Tibial artery (tissue), 4 donors: ENCODE measurements around the gene CTSC.

Experiments used
- DNase-seq, 2 donors: peaks; one replicate each; pipeline ENCODE4 v3.0.0-alpha.2; 2019
- H3K27ac ChIP-seq, 2 donors: fragments of 200-600 bp; sonication (generic) in 1 of 2; 1 replicate in 1 of 2; 2 replicates in 1 of 2; pipeline ENCODE4 v1.5.1; 2018 to 2019; ENCODE audit warnings: mild to moderate bottlenecking in 1 of 2
- H3K27me3 ChIP-seq, 2 donors: fragments of 200-600 bp; sonication (generic) in 1 of 2; one replicate each; pipeline versions ENCODE4 v1.5.1 to v1.6.0; 2016 to 2019
- H3K36me3 ChIP-seq, 3 donors: fragments of 200-600 bp; sonication (generic) in 2 of 3; one replicate each; pipeline ENCODE4 v1.5.1; 2016 to 2019; ENCODE audit warnings: mild to moderate bottlenecking in 2 of 3
- H3K4me1 ChIP-seq, 4 donors: fragments of 200-600 bp; sonication (generic) in 2 of 4; 1 replicate in 3 of 4; 2 replicates in 1 of 4; pipeline ENCODE4 v1.5.1; 2016 to 2019
- H3K4me3 ChIP-seq, 2 donors: fragments of 200-600 bp; sonication (generic) in 1 of 2; 1 replicate in 1 of 2; 2 replicates in 1 of 2; pipeline ENCODE4 v1.5.1; 2018 to 2019; ENCODE audit warnings: mild to moderate bottlenecking in 2 of 2
- H3K9me3 ChIP-seq, 3 donors: fragments of 200-600 bp; sonication (generic) in 1 of 3; one replicate each; pipeline ENCODE4 v1.5.1; 2016 to 2019
- intact Hi-C: fragments of 100-400 bp; cut with DNase I; formaldehyde crosslinking; loops from one replicate; pipeline ENCODE4 v1.15.0; 2023; ENCODE audit warnings: low total_unique reads
- TF ChIP-seq, protein P1 (sequence below), 2 experiments: fragments of 200-600 bp in 1 of 2; fragments of 450-650 bp in 1 of 2; IDR thresholded peaks; one replicate each; pipeline ENCODE4 v1.5.1; 2017 to 2019; ENCODE audit warnings: antibody characterized with exemption in 2 of 2, mild to moderate bottlenecking in 1 of 2, moderate library complexity in 1 of 2

Gene CTSC

DNA sequence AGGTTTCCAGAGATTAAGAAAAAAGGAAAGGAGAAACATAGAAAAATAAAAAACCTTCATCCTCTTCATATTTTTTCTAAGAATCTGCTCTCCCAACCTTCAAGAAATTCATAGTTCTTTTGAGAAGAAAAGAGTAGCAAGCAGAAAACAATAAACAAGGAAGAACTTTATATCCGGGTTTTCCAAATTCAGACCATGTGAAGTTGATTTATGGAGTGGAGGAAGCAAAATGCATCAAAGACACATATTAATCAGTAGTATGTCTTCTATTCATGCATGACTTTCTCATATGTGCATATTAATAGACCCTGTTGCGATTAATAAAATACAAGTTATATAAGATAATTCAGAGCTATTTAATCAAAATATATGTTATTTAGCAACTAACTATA lies 20.5 kb upstream of the CTSC start:
- Histone ChIP-seq H3K4me3 (no peak overlapping the region), H3K36me3 (no peaks in the 10 kb centered on the region), H3K27ac (no peak overlapping the region), H3K9me3 (no peaks in the 10 kb centered on the region), H3K4me1 (no peaks in the 10 kb centered on the region), H3K27me3 (no peaks in the 10 kb centered on the region)
- intact Hi-C loops = no loop called here
- TF ChIP-seq, protein P1, sequence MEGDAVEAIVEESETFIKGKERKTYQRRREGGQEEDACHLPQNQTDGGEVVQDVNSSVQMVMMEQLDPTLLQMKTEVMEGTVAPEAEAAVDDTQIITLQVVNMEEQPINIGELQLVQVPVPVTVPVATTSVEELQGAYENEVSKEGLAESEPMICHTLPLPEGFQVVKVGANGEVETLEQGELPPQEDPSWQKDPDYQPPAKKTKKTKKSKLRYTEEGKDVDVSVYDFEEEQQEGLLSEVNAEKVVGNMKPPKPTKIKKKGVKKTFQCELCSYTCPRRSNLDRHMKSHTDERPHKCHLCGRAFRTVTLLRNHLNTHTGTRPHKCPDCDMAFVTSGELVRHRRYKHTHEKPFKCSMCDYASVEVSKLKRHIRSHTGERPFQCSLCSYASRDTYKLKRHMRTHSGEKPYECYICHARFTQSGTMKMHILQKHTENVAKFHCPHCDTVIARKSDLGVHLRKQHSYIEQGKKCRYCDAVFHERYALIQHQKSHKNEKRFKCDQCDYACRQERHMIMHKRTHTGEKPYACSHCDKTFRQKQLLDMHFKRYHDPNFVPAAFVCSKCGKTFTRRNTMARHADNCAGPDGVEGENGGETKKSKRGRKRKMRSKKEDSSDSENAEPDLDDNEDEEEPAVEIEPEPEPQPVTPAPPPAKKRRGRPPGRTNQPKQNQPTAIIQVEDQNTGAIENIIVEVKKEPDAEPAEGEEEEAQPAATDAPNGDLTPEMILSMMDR (IDR thresholded peaks at IDR 0.05) = no peak
- DNase-seq = no peak

DNA sequence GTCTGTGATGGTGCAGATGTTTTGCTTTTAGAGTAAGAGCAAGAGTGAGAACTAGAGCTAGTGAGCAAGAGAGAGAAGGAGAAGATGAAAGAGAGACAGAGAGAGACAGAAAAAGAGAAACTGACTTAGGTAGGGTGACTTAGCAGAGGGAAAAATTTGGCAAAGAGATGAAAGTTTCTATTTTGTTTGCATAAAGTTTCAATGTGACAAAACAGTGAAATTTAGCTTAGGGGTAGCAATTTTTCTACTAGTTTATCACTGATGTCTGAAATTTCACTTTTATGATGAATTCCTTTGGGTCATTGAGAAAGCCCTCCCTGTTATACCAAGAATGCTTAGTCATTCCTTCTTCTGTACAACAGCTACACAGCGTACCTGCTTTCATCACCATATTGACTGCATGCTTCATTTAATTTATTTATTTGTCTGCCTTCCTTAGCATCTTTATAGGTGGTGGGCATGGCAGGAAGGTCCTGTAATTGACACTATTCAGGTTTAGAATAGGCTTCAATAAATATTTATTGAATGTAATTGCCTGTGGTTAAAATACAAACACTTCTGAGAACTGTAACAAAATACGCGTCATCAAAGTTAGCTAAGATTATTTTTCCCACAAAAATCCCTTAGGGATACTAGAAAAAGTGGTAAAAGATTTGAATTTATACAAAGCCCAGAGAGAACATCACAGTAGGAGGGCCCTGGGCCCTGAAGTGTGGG lies 19.9 kb upstream of the CTSC start:
- no peaks in the 10 kb centered on the region for H3K9me3 ChIP-seq
- H3K4me1 ChIP-seq = no peaks in the 10 kb centered on the region
- H3K36me3 ChIP-seq = no peaks in the 10 kb centered on the region
- H3K4me3 ChIP-seq = no peak overlapping the region
- H3K27me3 ChIP-seq = no peaks in the 10 kb centered on the region
- intact Hi-C loops = no loop called here
- no peak for DNase-seq
- no peak overlapping the region for H3K27ac ChIP-seq
- TF ChIP-seq, protein P1 (IDR thresholded peaks at IDR 0.05) = no peak

DNA sequence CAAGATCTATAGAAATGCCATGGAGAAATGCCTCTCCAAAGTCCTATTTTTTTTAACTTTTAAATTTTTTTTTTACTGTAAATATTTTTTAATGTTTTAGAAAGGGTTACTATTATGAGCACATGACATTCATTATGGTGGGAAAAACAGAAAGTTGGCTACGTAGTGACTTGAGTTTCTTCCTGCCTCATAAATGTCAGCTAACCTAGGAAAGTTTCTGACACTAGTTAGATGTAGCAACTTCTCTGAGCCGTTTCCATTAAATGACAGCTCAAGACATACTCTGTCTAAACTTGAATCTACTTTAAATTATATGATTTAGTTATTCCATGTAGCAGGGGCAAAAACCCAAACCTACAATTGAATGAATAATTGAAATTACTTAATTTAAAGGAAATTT lies 18.4 kb upstream of the CTSC start:
- H3K36me3 ChIP-seq = no peaks in the 10 kb centered on the region
- DNase-seq = no peak
- no peaks in the 10 kb centered on the region for H3K27me3 ChIP-seq
- H3K4me3 ChIP-seq = no peak overlapping the region
- H3K9me3 ChIP-seq = no peaks in the 10 kb centered on the region
- TF ChIP-seq, protein P1 (IDR thresholded peaks at IDR 0.05) = no peak
- intact Hi-C loops = no loop called here
- no peak overlapping the region for H3K27ac ChIP-seq
- no peaks in the 10 kb centered on the region for H3K4me1 ChIP-seq

DNA sequence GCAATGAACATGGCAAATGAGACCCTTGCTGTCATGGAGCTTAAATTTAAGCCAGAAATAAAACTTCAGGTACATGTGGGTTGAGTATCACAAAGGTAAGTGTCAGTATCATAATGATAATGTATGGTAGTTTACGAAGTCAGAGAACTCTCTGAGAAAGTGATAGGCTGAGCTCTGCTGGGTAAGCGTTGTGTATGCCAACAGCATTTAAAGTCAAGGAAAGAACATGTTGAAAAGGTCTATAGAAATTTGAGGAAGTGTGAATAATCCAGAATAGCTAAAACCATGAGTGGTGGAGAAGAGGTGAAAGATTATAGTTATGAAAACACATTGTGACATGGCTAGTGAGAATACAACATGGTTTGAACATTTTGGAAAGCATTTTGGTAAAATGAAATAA lies 17.4 kb upstream of the CTSC start:
- no peaks in the 10 kb centered on the region for H3K36me3 ChIP-seq
- no peaks in the 10 kb centered on the region for H3K9me3 ChIP-seq
- no peak overlapping the region for H3K4me3 ChIP-seq
- intact Hi-C loops = no loop called here
- DNase-seq = no peak
- H3K27me3 ChIP-seq = no peaks in the 10 kb centered on the region
- H3K27ac ChIP-seq = no peak overlapping the region
- no peaks in the 10 kb centered on the region for H3K4me1 ChIP-seq
- TF ChIP-seq, protein P1 (IDR thresholded peaks at IDR 0.05) = no peak

DNA sequence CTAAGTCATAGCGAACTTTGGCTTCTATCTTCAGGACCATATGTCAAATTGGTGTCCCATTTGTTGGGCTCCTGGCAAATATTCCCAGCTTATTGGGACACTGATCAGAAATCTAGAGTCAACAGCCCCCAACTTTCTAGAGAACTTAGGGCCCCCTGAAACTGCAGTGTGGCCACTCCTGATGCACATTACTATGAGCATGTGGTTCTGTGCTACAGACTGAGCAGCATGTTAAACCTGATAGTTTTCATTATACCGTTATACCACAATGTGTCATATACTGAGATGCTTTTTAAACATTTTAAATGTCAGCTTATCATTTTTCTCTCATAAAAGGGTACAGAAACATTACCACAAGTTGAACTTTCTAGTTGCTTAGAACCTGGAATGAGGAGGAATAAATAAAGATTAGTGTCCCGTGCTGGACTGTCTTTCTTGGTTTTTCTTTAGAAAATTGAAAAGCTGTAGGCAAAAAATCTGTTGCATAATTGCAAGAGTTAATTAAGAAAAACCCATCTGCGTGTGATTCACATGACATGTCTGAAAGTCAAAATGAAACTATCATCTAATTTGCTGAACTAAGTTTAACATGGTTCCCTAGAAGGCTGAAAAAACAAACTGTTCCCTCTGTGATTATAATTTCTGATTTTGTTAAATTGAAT lies 16.4 kb upstream of the CTSC start:
- Histone ChIP-seq H3K4me1 (no peaks in the 10 kb centered on the region), H3K27ac (no peak overlapping the region), H3K4me3 (no peak overlapping the region), H3K27me3 (no peaks in the 10 kb centered on the region), H3K36me3 (no peaks in the 10 kb centered on the region), H3K9me3 (no peaks in the 10 kb centered on the region)
- TF ChIP-seq, protein P1 (IDR thresholded peaks at IDR 0.05) = no peak
- DNase-seq = no peak
- intact Hi-C loops = no loop called here
